Stimulated activated CD8-positive, alpha-beta memory T cell treated with anti-CD3 and anti-CD28 coated beads, Interleukin-2, amount 100 ng/mL, for 48 hours (primary cell): Measurements from ENCODE around the gene PSMC3IP.
"Not testable (repeated sequence)": the region's sequence is repeated elsewhere in the genome, so short reads cannot be mapped to it uniquely, and the experiment has no call there.

Source experiments
- DNase-seq, 2 donors: peaks; one replicate each; pipeline ENCODE4 v3.0.0-alpha.2; 2020; ENCODE audit warnings: low read depth in 2 of 2

The PSMC3IP gene

GRCh38 chr17:42577532-42578281 lies at the start of gene PSMC3IP:
Gene PSMC3IP (minus strand): TSS chr17:42577729. CDS start chr17:42577686, 43 bp downstream.
- DNase-seq, result peak; percentile 92 to 94

GRCh38 chr17:42623732-42624596 lies 46.4 kb upstream of the PSMC3IP start:
- no peak for DNase-seq

- DNase-seq, result no peak
Measured at GRCh38 chr17:42623271-42623670, 45.7 kb upstream of the PSMC3IP start.

- DNase-seq, result not testable (repeated sequence)
Measured at GRCh38 chr17:42621987-42622386, 44.5 kb upstream of the PSMC3IP start.

GRCh38 chr17:42618442-42619150 lies 41.1 kb upstream of the PSMC3IP start:
- DNase-seq, result no peak

- no peak for DNase-seq
Measured at GRCh38 chr17:42617956-42618431, 40.5 kb upstream of the PSMC3IP start.

- no peak for DNase-seq
Measured at GRCh38 chr17:42613699-42614295, 36.3 kb upstream of the PSMC3IP start.

GRCh38 chr17:42612013-42612412 lies 34.5 kb upstream of the PSMC3IP start:
- DNase-seq, result no peak

- DNase-seq, result not testable (repeated sequence)
Measured at GRCh38 chr17:42609814-42610801, 32.6 kb upstream of the PSMC3IP start.

GRCh38 chr17:42609182-42609813 lies 31.8 kb upstream of the PSMC3IP start, which contains the start of the genes RETREG3 and TUBG1:
Gene RETREG3 (minus strand): TSS chr17:42609374. CDS start chr17:42609324, 50 bp downstream.
Gene TUBG1 (plus strand): TSS chr17:42609683. CDS start chr17:42609738, 55 bp downstream.
- peak; percentile 99 for DNase-seq

- DNase-seq, result no peak
Measured at GRCh38 chr17:42608305-42609181, 31.0 kb upstream of the PSMC3IP start.

GRCh38 chr17:42607769-42608168 lies 30.2 kb upstream of the PSMC3IP start:
- no peak for DNase-seq

- DNase-seq, result no peak
Measured at GRCh38 chr17:42603318-42603717, 25.8 kb upstream of the PSMC3IP start.

GRCh38 chr17:42598905-42599304 lies 21.4 kb upstream of the PSMC3IP start:
- no peak for DNase-seq

- no peak for DNase-seq
Measured at GRCh38 chr17:42596386-42596785, 18.9 kb upstream of the PSMC3IP start.

- DNase-seq, result no peak
Measured at GRCh38 chr17:42591411-42591810, 13.9 kb upstream of the PSMC3IP start.

- no peak for DNase-seq
Measured at GRCh38 chr17:42590886-42591285, 13.4 kb upstream of the PSMC3IP start.

GRCh38 chr17:42586514-42587230 lies 9.1 kb upstream of the PSMC3IP start:
- DNase-seq, result no peak
